ENCODE measurements around the gene BIRC6. TPM values are rescaled to one million over a fixed set of nuclear protein-coding genes. Genes with fewer than 3 reads are reported as not detected.
"Not testable (repeated sequence)": the region's sequence is repeated elsewhere in the genome, so short reads cannot be mapped to it uniquely, and the experiment has no call there.

Gene BIRC6
- total and polyA plus RNA-seq, 8 donors: 12.4 to 58.3 (median 46.7) TPM

GRCh38 chr2:32330136-32330535 lies 26.7 kb upstream of the BIRC6 start:
- Histone ChIP-seq H3K4me1 (peaks cover 5 to 9% (median 7%) of the 10 kb centered on the region in 3 donors), H3K27ac (peak overlapping the region in 2 of 4 donors; percentile 17 to 83), H3K4me3 (no peak overlapping the region), H3K9me3 (no peaks in the 10 kb centered on the region), H3K27me3 (no peaks in the 10 kb centered on the region), H3K36me3 (no peaks in the 10 kb centered on the region)
- ATAC-seq (no peak), FAIRE-seq (no peak), DNase-seq (no peak)
- intact Hi-C loops (cut with DNase I): no loop called here
- TF ChIP-seq CTCF (IDR thresholded peaks at IDR 0.05): no peak
- WGBS, 2 donors: 54 to 55% methylated on average over 2 of the region's 2 CpGs

GRCh38 chr2:32342801-32343200 lies 14.0 kb upstream of the BIRC6 start:
- Histone ChIP-seq H3K4me1 (no peaks in the 10 kb centered on the region), H3K27me3 (no peaks in the 10 kb centered on the region), H3K27ac (no peak overlapping the region), H3K9me3 (no peaks in the 10 kb centered on the region), H3K4me3 (no peak overlapping the region), H3K36me3 (no peaks in the 10 kb centered on the region)
- WGBS, 2 donors: 73 to 76% methylated on average over 2 of the region's 2 CpGs
- ATAC-seq (no peak), FAIRE-seq (no peak), DNase-seq (no peak)
- no peak for TF ChIP-seq CTCF (IDR thresholded peaks at IDR 0.05)
- intact Hi-C loops (cut with DNase I): no loop called here

- H3K27ac ChIP-seq; DNase-seq; ATAC-seq; H3K9me3 ChIP-seq; H3K27me3 ChIP-seq; H3K36me3 ChIP-seq; H3K4me1 ChIP-seq; H3K4me3 ChIP-seq; FAIRE-seq; intact Hi-C loops (cut with DNase I): not testable (repeated sequence)
- 85 to 96% methylated on average over 3 of the region's 3 CpGs for WGBS, 2 donors
Observed at GRCh38 chr2:32350797-32351196, 6.0 kb upstream of the BIRC6 start.

- no peak for ATAC-seq
- TF ChIP-seq CTCF (IDR thresholded peaks at IDR 0.05): no peak
- Histone ChIP-seq H3K4me3 (peak overlapping the region; percentile 96 to 99 (median 98)), H3K27ac (peak overlapping the region; percentile 90 to 95 (median 94)), H3K9me3 (no peaks in the 10 kb centered on the region), H3K4me1 (peaks cover 9 to 27% (median 17%) of the 10 kb centered on the region in 3 donors), H3K36me3 (no peaks in the 10 kb centered on the region), H3K27me3 (no peaks in the 10 kb centered on the region)
- FAIRE-seq: no peak
- intact Hi-C loops (cut with DNase I): no loop called here
- 5% methylated on average over 10 of the region's 10 CpGs for WGBS, 2 donors
- DNase-seq: no peak
Observed at GRCh38 chr2:32355976-32356680, 695 bp upstream of the BIRC6 start.

- FAIRE-seq (no peak), ATAC-seq (peak; percentile 6 to 29 (median 13)), DNase-seq (peak; percentile 50 to 87 (median 64))
- peaks cover 9 to 27% (median 17%) of the 10 kb centered on the region in 3 donors for H3K4me1 ChIP-seq
- intact Hi-C loops (cut with DNase I): no loop called here
- peak overlapping the region; percentile 96 to 99 (median 98) for H3K4me3 ChIP-seq
- TF ChIP-seq CTCF (IDR thresholded peaks at IDR 0.05): no peak
- 1% methylated on average over 61 to 64 of the region's 65 CpGs for WGBS, 2 donors
- H3K36me3 ChIP-seq: no peaks in the 10 kb centered on the region
- no peaks in the 10 kb centered on the region for H3K27me3 ChIP-seq
- peak overlapping the region; percentile 90 to 95 (median 94) for H3K27ac ChIP-seq
- no peaks in the 10 kb centered on the region for H3K9me3 ChIP-seq
Observed at GRCh38 chr2:32357318-32358110, 691 bp downstream of the BIRC6 start.
